HEK293 (cell line): ENCODE measurements around the gene UVSSA.

Experiments used
- CTCF ChIA-PET: fragments of 350-600 bp; formaldehyde crosslinking; extraction: SDS; loops from one replicate; lab custom pipeline; 2021; ENCODE audit warnings: antibody characterized with exemption; lab: Yijun Ruan, JAX
- POLR2A ChIA-PET: fragments of 300-600 bp; formaldehyde crosslinking; extraction: SDS; loops from one replicate; lab custom pipeline; 2020; ENCODE audit warnings: antibody characterized with exemption, inconsistent platforms; lab: Yijun Ruan, JAX
- H3K27ac ChIP-seq: fragments of 200-500 bp; sonication (Bioruptor generic); 2 replicates; pipeline ENCODE4 v1.5.1; 2014; ENCODE audit warnings: low read depth, low read length, control low read depth, inconsistent platforms; ENCODE audit errors: extremely low read depth
- H3K36me3 ChIP-seq, 2 experiments: fragments of 200-500 bp in 1 of 2; sonication (Bioruptor generic) in 1 of 2; 1 replicate in 1 of 2; 2 replicates in 1 of 2; pipeline ENCODE4 v1.5.1; 2014 to 2017; ENCODE audit warnings: inconsistent platforms in 2 of 2, low read length in 2 of 2; ENCODE audit not compliant: control insufficient read depth in 2 of 2, insufficient read depth in 1 of 2
- H3K4me1 ChIP-seq: fragments of 200-500 bp; sonication (Bioruptor generic); 2 replicates; pipeline ENCODE4 v1.5.1; 2014; ENCODE audit warnings: mild to moderate bottlenecking, low read length, inconsistent platforms; ENCODE audit not compliant: control insufficient read depth, insufficient read depth
- H3K4me3 ChIP-seq: 2 replicates; pipeline ENCODE4 v1.5.1; 2011; ENCODE audit warnings: low read depth, mild to moderate bottlenecking, control low read depth, low read length, moderate library complexity
- H3K9me3 ChIP-seq: fragments of 200-500 bp; sonication (Bioruptor generic); 2 replicates; pipeline ENCODE4 v1.5.1; 2014; ENCODE audit warnings: low read depth, low read length, inconsistent platforms; ENCODE audit not compliant: control insufficient read depth, insufficient read depth
- IKZF3 ChIP-seq: fragments of 450-650 bp; IDR thresholded peaks from 2 replicates; pipeline ENCODE4 v1.5.0; 2018; ENCODE audit warnings: missing biosample characterization, mild to moderate bottlenecking, missing genetic modification characterization, moderate library complexity
- PRDM1 ChIP-seq: fragments of 450-650 bp; formaldehyde crosslinking; IDR thresholded peaks from 2 replicates; pipeline ENCODE4; 2016; ENCODE audit warnings: missing biosample characterization, missing genetic modification characterization
- REPIN1 ChIP-seq: fragments of 450-650 bp; formaldehyde crosslinking; IDR thresholded peaks from 2 replicates; pipeline ENCODE4 v1.5.1; 2017; ENCODE audit warnings: missing biosample characterization, missing genetic modification characterization, low read depth
- SALL2 ChIP-seq: fragments of 450-650 bp; formaldehyde crosslinking; IDR thresholded peaks from 2 replicates; pipeline ENCODE4 v1.5.0; 2017; ENCODE audit warnings: missing biosample characterization, mild to moderate bottlenecking, missing genetic modification characterization, borderline replicate concordance
- WT1 ChIP-seq: fragments of 450-650 bp; formaldehyde crosslinking; IDR thresholded peaks from 2 replicates; pipeline ENCODE4 v1.5.1; 2016; ENCODE audit warnings: missing biosample characterization, missing genetic modification characterization
- ZBTB7A ChIP-seq: fragments of 450-650 bp; formaldehyde crosslinking; IDR thresholded peaks from 2 replicates; pipeline ENCODE4 v1.5.1; 2016; ENCODE audit warnings: low read depth, missing biosample characterization, missing genetic modification characterization
- ZNF138 ChIP-seq: fragments of 450-650 bp; formaldehyde crosslinking; IDR thresholded peaks from 2 replicates; pipeline ENCODE4 v1.5.1; 2016; ENCODE audit warnings: missing biosample characterization, missing genetic modification characterization, borderline replicate concordance
- ZNF223 ChIP-seq: fragments of 450-650 bp; formaldehyde crosslinking; IDR thresholded peaks from 2 replicates; pipeline ENCODE4 v1.5.1; 2016; ENCODE audit warnings: missing biosample characterization, missing genetic modification characterization
- ZNF354C ChIP-seq: fragments of 450-650 bp; formaldehyde crosslinking; IDR thresholded peaks from 2 replicates; pipeline ENCODE4 v1.5.1; 2016; ENCODE audit warnings: missing biosample characterization, missing genetic modification characterization, low read depth, borderline replicate concordance
- ZNF514 ChIP-seq: fragments of 450-650 bp; formaldehyde crosslinking; IDR thresholded peaks from 2 replicates; pipeline ENCODE4 v1.5.1; 2016; ENCODE audit warnings: missing biosample characterization, missing genetic modification characterization
- ZNF560 ChIP-seq: fragments of 450-650 bp; formaldehyde crosslinking; IDR thresholded peaks from 2 replicates; pipeline ENCODE4 v1.5.1; 2017; ENCODE audit warnings: missing biosample characterization, missing genetic modification characterization, borderline replicate concordance
- ZNF654 ChIP-seq: fragments of 450-650 bp; formaldehyde crosslinking; IDR thresholded peaks from 2 replicates; pipeline ENCODE4 v1.5.1; 2016; ENCODE audit warnings: low read depth, missing biosample characterization, missing genetic modification characterization
- ZNF658 ChIP-seq: fragments of 450-650 bp; formaldehyde crosslinking; IDR thresholded peaks from 2 replicates; pipeline ENCODE4; 2016; ENCODE audit warnings: missing biosample characterization, missing genetic modification characterization
- ZNF747 ChIP-seq: fragments of 450-650 bp; formaldehyde crosslinking; IDR thresholded peaks from 2 replicates; pipeline ENCODE4 v1.5.1; 2016; ENCODE audit warnings: missing biosample characterization, missing genetic modification characterization
- ZSCAN30 ChIP-seq: fragments of 450-650 bp; IDR thresholded peaks from 2 replicates; pipeline ENCODE4 v1.5.1; 2018; ENCODE audit warnings: missing biosample characterization, mild to moderate bottlenecking, missing genetic modification characterization, moderate library complexity
- TF ChIP-seq, protein P1 (sequence below): fragments of 450-650 bp; formaldehyde crosslinking; conservative IDR thresholded peaks from 2 replicates; pipeline ENCODE4 v1.5.1; 2016; ENCODE audit warnings: low read depth, missing biosample characterization, missing genetic modification characterization
- TF ChIP-seq, protein P2 (sequence below): fragments of 450-650 bp; formaldehyde crosslinking; IDR thresholded peaks from 2 replicates; pipeline ENCODE4 v1.5.1; 2017; ENCODE audit warnings: missing biosample characterization, mild to moderate bottlenecking, missing genetic modification characterization, moderate library complexity
- TF ChIP-seq, protein P3 (sequence below): fragments of 450-650 bp; formaldehyde crosslinking; IDR thresholded peaks from 2 replicates; pipeline ENCODE4 v1.5.1; 2016; ENCODE audit warnings: missing biosample characterization, missing genetic modification characterization
- TF ChIP-seq, protein P4 (sequence below): fragments of 450-650 bp; formaldehyde crosslinking; IDR thresholded peaks from 2 replicates; pipeline ENCODE4 v1.5.1; 2016; ENCODE audit warnings: missing biosample characterization, missing genetic modification characterization
- TF ChIP-seq, protein P5 (sequence below): fragments of 450-650 bp; formaldehyde crosslinking; IDR thresholded peaks from 2 replicates; pipeline ENCODE4 v1.5.1; 2017; ENCODE audit warnings: missing biosample characterization, missing genetic modification characterization

The UVSSA gene

DNA sequence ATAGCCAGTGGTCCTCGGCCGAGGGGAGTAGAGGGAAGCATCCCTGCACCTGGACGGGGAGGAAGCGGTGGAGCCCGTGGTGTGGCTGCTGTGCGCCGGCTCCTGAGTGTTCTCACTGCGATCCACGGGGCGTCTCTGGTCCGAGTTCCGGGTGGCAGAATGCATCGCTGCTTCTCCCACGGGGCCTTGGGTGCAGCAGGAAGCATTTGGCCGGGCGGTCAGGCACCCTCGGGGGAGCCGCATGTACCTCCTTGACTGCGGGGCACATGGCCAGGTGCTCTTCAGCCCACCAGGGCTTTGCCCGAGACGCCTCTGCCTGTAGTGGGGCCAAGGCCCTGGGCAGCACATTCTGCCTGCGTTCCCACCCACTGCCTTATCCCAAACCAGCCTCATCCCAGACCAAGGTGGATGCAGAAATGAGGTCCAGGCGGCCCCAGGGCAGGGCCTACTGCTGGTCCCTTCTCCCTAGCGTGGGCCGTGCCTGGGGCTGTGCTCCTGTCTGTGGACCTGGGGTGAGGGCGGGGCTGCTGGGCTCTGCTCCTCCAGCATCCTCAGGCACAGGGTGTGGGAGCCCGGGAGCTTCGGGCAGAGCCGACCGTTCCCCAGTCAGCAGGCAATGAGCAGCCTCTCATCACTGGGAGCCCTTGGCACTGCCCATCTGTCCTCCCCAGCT, 31.7 kb downstream of the UVSSA start:
- H3K27ac ChIP-seq = no peak overlapping the region
- TF ChIP-seq, protein P1, sequence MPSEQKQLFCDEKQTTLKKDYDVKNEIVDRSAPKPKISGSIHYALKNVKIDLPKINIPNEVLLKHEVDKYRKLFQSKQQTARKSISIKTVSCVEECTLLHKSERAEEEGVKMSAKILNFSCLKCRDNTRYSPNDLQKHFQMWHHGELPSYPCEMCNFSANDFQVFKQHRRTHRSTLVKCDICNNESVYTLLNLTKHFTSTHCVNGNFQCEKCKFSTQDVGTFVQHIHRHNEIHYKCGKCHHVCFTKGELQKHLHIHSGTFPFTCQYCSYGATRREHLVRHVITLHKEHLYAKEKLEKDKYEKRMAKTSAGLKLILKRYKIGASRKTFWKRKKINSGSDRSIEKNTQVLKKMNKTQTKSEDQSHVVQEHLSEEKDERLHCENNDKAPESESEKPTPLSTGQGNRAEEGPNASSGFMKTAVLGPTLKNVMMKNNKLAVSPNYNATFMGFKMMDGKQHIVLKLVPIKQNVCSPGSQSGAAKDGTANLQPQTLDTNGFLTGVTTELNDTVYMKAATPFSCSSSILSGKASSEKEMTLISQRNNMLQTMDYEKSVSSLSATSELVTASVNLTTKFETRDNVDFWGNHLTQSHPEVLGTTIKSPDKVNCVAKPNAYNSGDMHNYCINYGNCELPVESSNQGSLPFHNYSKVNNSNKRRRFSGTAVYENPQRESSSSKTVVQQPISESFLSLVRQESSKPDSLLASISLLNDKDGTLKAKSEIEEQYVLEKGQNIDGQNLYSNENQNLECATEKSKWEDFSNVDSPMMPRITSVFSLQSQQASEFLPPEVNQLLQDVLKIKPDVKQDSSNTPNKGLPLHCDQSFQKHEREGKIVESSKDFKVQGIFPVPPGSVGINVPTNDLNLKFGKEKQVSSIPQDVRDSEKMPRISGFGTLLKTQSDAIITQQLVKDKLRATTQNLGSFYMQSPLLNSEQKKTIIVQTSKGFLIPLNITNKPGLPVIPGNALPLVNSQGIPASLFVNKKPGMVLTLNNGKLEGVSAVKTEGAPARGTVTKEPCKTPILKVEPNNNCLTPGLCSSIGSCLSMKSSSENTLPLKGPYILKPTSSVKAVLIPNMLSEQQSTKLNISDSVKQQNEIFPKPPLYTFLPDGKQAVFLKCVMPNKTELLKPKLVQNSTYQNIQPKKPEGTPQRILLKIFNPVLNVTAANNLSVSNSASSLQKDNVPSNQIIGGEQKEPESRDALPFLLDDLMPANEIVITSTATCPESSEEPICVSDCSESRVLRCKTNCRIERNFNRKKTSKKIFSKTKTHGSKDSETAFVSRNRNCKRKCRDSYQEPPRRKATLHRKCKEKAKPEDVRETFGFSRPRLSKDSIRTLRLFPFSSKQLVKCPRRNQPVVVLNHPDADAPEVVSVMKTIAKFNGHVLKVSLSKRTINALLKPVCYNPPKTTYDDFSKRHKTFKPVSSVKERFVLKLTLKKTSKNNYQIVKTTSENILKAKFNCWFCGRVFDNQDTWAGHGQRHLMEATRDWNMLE (tag by site-specific recombination) = no peak
- TF ChIP-seq ZNF747 (tag by site-specific recombination) = no peak
- no peak for TF ChIP-seq ZNF223
- TF ChIP-seq ZSCAN30 (tag by site-specific recombination) = no peak
- no peak for TF ChIP-seq ZNF514 (tag by site-specific recombination)
- no peak for TF ChIP-seq ZNF354C
- TF ChIP-seq, protein P2, sequence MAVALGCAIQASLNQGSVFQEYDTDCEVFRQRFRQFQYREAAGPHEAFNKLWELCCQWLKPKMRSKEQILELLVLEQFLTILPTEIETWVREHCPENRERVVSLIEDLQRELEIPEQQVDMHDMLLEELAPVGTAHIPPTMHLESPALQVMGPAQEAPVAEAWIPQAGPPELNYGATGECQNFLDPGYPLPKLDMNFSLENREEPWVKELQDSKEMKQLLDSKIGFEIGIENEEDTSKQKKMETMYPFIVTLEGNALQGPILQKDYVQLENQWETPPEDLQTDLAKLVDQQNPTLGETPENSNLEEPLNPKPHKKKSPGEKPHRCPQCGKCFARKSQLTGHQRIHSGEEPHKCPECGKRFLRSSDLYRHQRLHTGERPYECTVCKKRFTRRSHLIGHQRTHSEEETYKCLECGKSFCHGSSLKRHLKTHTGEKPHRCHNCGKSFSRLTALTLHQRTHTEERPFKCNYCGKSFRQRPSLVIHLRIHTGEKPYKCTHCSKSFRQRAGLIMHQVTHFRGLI (tag by site-specific recombination) = no peak
- TF ChIP-seq ZNF138 (tag by site-specific recombination) = no peak
- no peak for TF ChIP-seq ZNF560 (tag by site-specific recombination)
- TF ChIP-seq PRDM1 (tag by site-specific recombination) = no peak
- TF ChIP-seq ZNF658 (tag by site-specific recombination) = no peak
- no peak for TF ChIP-seq ZNF654 (tag by site-specific recombination)
- TF ChIP-seq, protein P3, sequence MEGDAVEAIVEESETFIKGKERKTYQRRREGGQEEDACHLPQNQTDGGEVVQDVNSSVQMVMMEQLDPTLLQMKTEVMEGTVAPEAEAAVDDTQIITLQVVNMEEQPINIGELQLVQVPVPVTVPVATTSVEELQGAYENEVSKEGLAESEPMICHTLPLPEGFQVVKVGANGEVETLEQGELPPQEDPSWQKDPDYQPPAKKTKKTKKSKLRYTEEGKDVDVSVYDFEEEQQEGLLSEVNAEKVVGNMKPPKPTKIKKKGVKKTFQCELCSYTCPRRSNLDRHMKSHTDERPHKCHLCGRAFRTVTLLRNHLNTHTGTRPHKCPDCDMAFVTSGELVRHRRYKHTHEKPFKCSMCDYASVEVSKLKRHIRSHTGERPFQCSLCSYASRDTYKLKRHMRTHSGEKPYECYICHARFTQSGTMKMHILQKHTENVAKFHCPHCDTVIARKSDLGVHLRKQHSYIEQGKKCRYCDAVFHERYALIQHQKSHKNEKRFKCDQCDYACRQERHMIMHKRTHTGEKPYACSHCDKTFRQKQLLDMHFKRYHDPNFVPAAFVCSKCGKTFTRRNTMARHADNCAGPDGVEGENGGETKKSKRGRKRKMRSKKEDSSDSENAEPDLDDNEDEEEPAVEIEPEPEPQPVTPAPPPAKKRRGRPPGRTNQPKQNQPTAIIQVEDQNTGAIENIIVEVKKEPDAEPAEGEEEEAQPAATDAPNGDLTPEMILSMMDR (tag by site-specific recombination) = no peak
- TF ChIP-seq, protein P4, sequence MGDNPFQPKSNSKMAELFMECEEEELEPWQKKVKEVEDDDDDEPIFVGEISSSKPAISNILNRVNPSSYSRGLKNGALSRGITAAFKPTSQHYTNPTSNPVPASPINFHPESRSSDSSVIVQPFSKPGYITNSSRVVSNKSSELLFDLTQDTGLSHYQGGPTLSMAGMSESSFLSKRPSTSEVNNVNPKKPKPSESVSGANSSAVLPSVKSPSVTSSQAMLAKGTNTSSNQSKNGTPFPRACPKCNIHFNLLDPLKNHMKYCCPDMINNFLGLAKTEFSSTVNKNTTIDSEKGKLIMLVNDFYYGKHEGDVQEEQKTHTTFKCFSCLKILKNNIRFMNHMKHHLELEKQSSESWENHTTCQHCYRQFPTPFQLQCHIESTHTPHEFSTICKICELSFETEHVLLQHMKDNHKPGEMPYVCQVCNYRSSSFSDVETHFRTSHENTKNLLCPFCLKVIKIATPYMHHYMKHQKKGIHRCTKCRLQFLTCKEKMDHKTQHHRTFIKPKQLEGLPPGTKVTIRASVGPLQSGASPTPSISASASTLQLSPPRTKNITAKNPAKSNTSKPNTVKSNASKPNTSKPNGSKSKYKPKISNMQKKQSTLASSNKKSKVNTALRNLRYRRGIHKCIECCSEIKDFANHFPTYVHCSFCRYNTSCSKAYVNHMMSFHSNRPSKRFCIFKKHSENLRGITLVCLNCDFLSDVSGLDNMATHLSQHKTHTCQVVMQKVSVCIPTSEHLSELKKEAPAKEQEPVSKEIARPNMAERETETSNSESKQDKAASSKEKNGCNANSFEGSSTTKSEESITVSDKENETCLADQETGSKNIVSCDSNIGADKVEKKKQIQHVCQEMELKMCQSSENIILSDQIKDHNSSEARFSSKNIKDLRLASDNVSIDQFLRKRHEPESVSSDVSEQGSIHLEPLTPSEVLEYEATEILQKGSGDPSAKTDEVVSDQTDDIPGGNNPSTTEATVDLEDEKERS = no peak
- TF ChIP-seq, protein P5, sequence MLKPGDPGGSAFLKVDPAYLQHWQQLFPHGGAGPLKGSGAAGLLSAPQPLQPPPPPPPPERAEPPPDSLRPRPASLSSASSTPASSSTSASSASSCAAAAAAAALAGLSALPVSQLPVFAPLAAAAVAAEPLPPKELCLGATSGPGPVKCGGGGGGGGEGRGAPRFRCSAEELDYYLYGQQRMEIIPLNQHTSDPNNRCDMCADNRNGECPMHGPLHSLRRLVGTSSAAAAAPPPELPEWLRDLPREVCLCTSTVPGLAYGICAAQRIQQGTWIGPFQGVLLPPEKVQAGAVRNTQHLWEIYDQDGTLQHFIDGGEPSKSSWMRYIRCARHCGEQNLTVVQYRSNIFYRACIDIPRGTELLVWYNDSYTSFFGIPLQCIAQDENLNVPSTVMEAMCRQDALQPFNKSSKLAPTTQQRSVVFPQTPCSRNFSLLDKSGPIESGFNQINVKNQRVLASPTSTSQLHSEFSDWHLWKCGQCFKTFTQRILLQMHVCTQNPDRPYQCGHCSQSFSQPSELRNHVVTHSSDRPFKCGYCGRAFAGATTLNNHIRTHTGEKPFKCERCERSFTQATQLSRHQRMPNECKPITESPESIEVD = no peak
- no peak for TF ChIP-seq IKZF3 (tag by site-specific recombination)
- TF ChIP-seq REPIN1 (tag by site-specific recombination) = no peak
- no peak for TF ChIP-seq ZBTB7A
- TF ChIP-seq WT1 (tag by site-specific recombination) = no peak
- TF ChIP-seq SALL2 (tag by site-specific recombination) = no peak
- H3K4me1 ChIP-seq = no peaks in the 10 kb centered on the region
- H3K36me3 ChIP-seq = peaks cover 0 to 23% of the 10 kb centered on the region in 2 experiments; a peak in 1 of 3 replicates
- ChIA-PET POLR2A (no interaction called here), CTCF (no interaction called here)
- no peaks in the 10 kb centered on the region for H3K9me3 ChIP-seq
- no peak overlapping the region for H3K4me3 ChIP-seq
